HCT116 (cell line): ENCODE results near the gene BMPER.

Source experiments
- MAX ChIP-seq: IDR thresholded peaks from 2 replicates; pipeline ENCODE4 v1.6.1; 2012
- TF ChIP-seq, protein P1 (sequence below), 3 experiments: fragments of 200-600 bp in 1 of 3; sonication (generic) in 1 of 3; IDR thresholded peaks in 2 of 3; conservative IDR thresholded peaks in 1 of 3; 2 replicates each; pipeline ENCODE4 v1.5.1; 2012 to 2017; ENCODE audit warnings: low read depth in 2 of 3, low read length in 2 of 3, antibody characterized with exemption in 1 of 3, borderline replicate concordance in 1 of 3, control low read depth in 1 of 3, mild to moderate bottlenecking in 1 of 3, mixed read lengths in 1 of 3, mixed run types in 1 of 3, moderate library complexity in 1 of 3; ENCODE audit not compliant: insufficient read depth in 1 of 3

DNA sequence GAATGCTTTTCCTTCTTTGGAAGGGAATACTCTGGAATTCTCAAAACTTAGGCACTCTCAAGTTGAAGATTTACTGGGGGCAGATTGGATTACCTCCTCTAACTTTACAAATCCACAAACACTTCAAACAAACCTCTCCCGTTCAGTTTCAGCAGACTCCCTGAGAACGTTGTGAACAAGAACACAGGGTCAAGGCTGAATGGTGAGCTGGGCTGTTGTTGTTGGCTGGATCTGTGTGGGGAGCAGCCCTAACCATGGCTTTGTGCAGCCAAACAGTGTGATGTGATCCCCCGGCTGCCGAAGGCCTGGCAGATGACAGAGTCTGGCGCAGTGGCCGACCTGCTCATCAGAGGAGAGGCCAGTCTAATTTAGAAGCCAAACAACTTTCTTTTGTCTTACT is 93.1 kb downstream of the BMPER start:
- no peak for TF ChIP-seq MAX
- TF ChIP-seq, protein P1, sequence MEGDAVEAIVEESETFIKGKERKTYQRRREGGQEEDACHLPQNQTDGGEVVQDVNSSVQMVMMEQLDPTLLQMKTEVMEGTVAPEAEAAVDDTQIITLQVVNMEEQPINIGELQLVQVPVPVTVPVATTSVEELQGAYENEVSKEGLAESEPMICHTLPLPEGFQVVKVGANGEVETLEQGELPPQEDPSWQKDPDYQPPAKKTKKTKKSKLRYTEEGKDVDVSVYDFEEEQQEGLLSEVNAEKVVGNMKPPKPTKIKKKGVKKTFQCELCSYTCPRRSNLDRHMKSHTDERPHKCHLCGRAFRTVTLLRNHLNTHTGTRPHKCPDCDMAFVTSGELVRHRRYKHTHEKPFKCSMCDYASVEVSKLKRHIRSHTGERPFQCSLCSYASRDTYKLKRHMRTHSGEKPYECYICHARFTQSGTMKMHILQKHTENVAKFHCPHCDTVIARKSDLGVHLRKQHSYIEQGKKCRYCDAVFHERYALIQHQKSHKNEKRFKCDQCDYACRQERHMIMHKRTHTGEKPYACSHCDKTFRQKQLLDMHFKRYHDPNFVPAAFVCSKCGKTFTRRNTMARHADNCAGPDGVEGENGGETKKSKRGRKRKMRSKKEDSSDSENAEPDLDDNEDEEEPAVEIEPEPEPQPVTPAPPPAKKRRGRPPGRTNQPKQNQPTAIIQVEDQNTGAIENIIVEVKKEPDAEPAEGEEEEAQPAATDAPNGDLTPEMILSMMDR (IDR thresholded peaks at IDR 0.05 in 2 of 3, conservative IDR thresholded peaks at IDR 0.05 in 1 of 3; ENCODE audit: borderline replicate concordance in 1 of 3, insufficient read depth in 1 of 3, low read depth in 2 of 3, low read length in 2 of 3) = no peak
